SK-N-SH treated with all-trans-retinoic acid at 6 μM for 48 hours (cell line): ENCODE measurements around the gene SULT1C4.

Experiments used
- ATAC-seq: fragments of 200-7000 bp; cut with Tn5 transposase; 3 replicates; pipeline ENCODE4 v1.9.1; 2020; ENCODE audit warnings: mild to moderate bottlenecking, moderate library complexity
- ARNTL ChIP-seq: fragments of 450-650 bp; formaldehyde crosslinking; IDR thresholded peaks from 2 replicates; pipeline ENCODE4 v1.5.0; 2020; ENCODE audit warnings: low read depth, mild to moderate bottlenecking, moderate library complexity, borderline replicate concordance
- BACH2 ChIP-seq: fragments of 250-450 bp; sonication (Bioruptor Pico); IDR thresholded peaks from 2 replicates; pipeline ENCODE4 v1.9.0; 2021; ENCODE audit warnings: mild to moderate bottlenecking, borderline replicate concordance
- CREB5 ChIP-seq: fragments of 250-450 bp; sonication (Bioruptor Pico); IDR thresholded peaks from 2 replicates; pipeline ENCODE4 v1.5.1; 2020; ENCODE audit warnings: low read depth, mild to moderate bottlenecking, moderate library complexity
- CSRNP3 ChIP-seq: fragments of 250-450 bp; sonication (Bioruptor Pico); IDR thresholded peaks from 2 replicates; pipeline ENCODE4 v1.5.1; 2021; ENCODE audit warnings: mild to moderate bottlenecking, moderate library complexity
- ISL1 ChIP-seq: fragments of 250-450 bp; sonication (Bioruptor Pico); IDR thresholded peaks from 2 replicates; pipeline ENCODE4 v2.1.2; 2022; ENCODE audit warnings: mild to moderate bottlenecking, moderate library complexity
- OSR1 ChIP-seq: fragments of 250-450 bp; sonication (Bioruptor Pico); IDR thresholded peaks from 2 replicates; pipeline ENCODE4 v1.8.0; 2022; ENCODE audit warnings: moderate library complexity, mild to moderate bottlenecking, inconsistent platforms
- PATZ1 ChIP-seq: fragments of 250-450 bp; sonication (Bioruptor Pico); IDR thresholded peaks from 2 replicates; pipeline ENCODE4 v1.8.0; 2020; ENCODE audit warnings: mild to moderate bottlenecking, moderate library complexity, borderline replicate concordance
- POU6F1 ChIP-seq: fragments of 250-450 bp; sonication (Bioruptor Pico); IDR thresholded peaks from 2 replicates; pipeline ENCODE4 v1.8.0; 2021; ENCODE audit warnings: low read depth, mild to moderate bottlenecking, moderate library complexity, borderline replicate concordance
- PPARA ChIP-seq: fragments of 250-450 bp; sonication (Bioruptor Pico); IDR thresholded peaks from 2 replicates; pipeline ENCODE4 v1.5.0; 2020; ENCODE audit warnings: mild to moderate bottlenecking, borderline replicate concordance
- RARB ChIP-seq: fragments of 250-450 bp; sonication (Bioruptor Pico); IDR thresholded peaks from 2 replicates; pipeline ENCODE4 v1.8.0; 2021; ENCODE audit warnings: mild to moderate bottlenecking, moderate library complexity
- SNAI2 ChIP-seq: fragments of 250-450 bp; sonication (Bioruptor Pico); IDR thresholded peaks from 2 replicates; pipeline ENCODE4 v1.5.0; 2020; ENCODE audit warnings: mild to moderate bottlenecking, moderate library complexity
- TCF4 ChIP-seq: fragments of 250-450 bp; sonication (Bioruptor Pico); IDR thresholded peaks from 2 replicates; pipeline ENCODE4 v1.8.0; 2021; ENCODE audit warnings: mild to moderate bottlenecking, moderate library complexity, borderline replicate concordance
- TOX ChIP-seq: fragments of 250-450 bp; sonication (Bioruptor Pico); IDR thresholded peaks from 2 replicates; pipeline ENCODE4 v1.8.0; 2021; ENCODE audit warnings: mild to moderate bottlenecking, moderate library complexity, borderline replicate concordance
- ZC3H10 ChIP-seq: fragments of 250-450 bp; sonication (Bioruptor Pico); IDR thresholded peaks from 2 replicates; pipeline ENCODE4 v1.5.1; 2021; ENCODE audit warnings: mild to moderate bottlenecking, moderate library complexity
- ZFP3 ChIP-seq: fragments of 250-450 bp; sonication (Bioruptor Pico); IDR thresholded peaks from 2 replicates; pipeline ENCODE4 v1.5.0; 2020; ENCODE audit warnings: mild to moderate bottlenecking, moderate library complexity
- ZFP30 ChIP-seq: fragments of 450-650 bp; formaldehyde crosslinking; IDR thresholded peaks from 2 replicates; pipeline ENCODE4 v1.5.0; 2022; ENCODE audit warnings: mild to moderate bottlenecking, moderate library complexity
- ZNF565 ChIP-seq: fragments of 450-650 bp; formaldehyde crosslinking; conservative IDR thresholded peaks from 2 replicates; pipeline ENCODE4 v1.5.0; 2020; ENCODE audit warnings: low read depth, mild to moderate bottlenecking, moderate library complexity
- ZNF70 ChIP-seq: fragments of 450-650 bp; formaldehyde crosslinking; IDR thresholded peaks from 2 replicates; pipeline ENCODE4 v1.5.0; 2020; ENCODE audit warnings: mild to moderate bottlenecking, moderate library complexity
- ZNF8 ChIP-seq: fragments of 450-650 bp; formaldehyde crosslinking; IDR thresholded peaks from 2 replicates; pipeline ENCODE4 v1.5.0; 2020; ENCODE audit warnings: mild to moderate bottlenecking, moderate library complexity

SULT1C4 gene

GRCh38 chr2:108346827-108347226, 30.9 kb upstream of the SULT1C4 start (continued):
- TF ChIP-seq OSR1 = no peak
- TF ChIP-seq ZC3H10 = no peak
- no peak for TF ChIP-seq ARNTL (CRISPR knock-in tag)
- no peak for TF ChIP-seq CREB5 (CRISPR knock-in tag)

GRCh38 chr2:108347786-108348185, 30.0 kb upstream of the SULT1C4 start:
- no peak for ATAC-seq
- TF ChIP-seq ARNTL (CRISPR knock-in tag) (no peak), ISL1 (CRISPR knock-in tag) (no peak), PPARA (CRISPR knock-in tag) (no peak), ZC3H10 (no peak), POU6F1 (CRISPR knock-in tag) (no peak), SNAI2 (no peak), ZFP30 (CRISPR knock-in tag) (no peak), CREB5 (CRISPR knock-in tag) (no peak), OSR1 (no peak), CSRNP3 (CRISPR knock-in tag) (no peak)
- TF ChIP-seq, all 23 proteins: peak for 0

GRCh38 chr2:108348816-108349570, 28.8 kb upstream of the SULT1C4 start:
- no peak for ATAC-seq
- TF ChIP-seq TCF4 (no peak), OSR1 (no peak), PPARA (CRISPR knock-in tag) (no peak), ZNF70 (CRISPR knock-in tag) (no peak), ZNF8 (CRISPR knock-in tag) (no peak), BACH2 (CRISPR knock-in tag) (no peak), ZC3H10 (no peak)

DNA sequence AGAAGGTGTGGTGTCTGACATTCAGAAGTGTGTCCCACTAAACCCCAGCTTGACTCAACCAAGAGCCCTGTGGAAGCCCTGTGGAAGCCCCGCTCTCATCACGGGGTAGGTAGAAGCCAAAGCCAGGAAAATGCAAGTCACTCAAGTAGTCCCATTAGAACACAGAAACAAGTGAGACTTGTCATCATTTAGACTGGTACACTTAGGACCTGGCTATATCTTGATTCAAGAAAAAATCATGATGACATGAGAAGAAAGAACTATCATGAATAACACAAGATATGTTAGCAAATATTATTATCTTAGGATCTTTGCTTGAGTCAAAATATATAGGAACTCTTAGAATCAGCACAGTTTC, 28.2 kb upstream of the SULT1C4 start:
- TF ChIP-seq ZFP30 (CRISPR knock-in tag) = no peak
- TF ChIP-seq ZNF70 (CRISPR knock-in tag) = no peak
- no peak for TF ChIP-seq TCF4
- no peak for TF ChIP-seq ZNF565 (CRISPR knock-in tag)
- ATAC-seq = no peak

DNA sequence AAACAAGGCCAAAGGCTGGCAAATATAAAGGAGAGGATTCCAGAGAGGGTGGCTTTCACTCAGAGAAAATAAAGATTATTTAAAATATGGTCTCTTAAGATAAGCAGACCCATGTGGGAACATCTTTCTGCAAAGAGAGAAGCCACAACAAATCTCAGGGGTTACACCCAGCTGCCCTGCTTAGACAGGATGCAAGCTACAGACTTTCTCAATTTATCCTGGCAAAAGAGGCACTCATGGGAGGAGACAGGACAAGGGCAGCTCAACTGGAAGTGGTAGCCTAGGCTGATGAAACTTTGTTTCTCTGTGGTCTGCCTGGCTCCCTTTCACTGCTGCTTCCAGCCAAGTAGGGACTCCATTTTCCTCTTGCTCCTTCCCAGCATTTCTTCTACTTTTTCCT, 25.9 kb upstream of the SULT1C4 start:
- TF ChIP-seq ZFP3 (CRISPR knock-in tag) = no peak
- TF ChIP-seq PATZ1 (CRISPR knock-in tag) = no peak
- no peak for TF ChIP-seq TOX (CRISPR knock-in tag)
- TF ChIP-seq ARNTL (CRISPR knock-in tag) = no peak
- TF ChIP-seq RARB (CRISPR knock-in tag) = no peak
- TF ChIP-seq ZFP30 (CRISPR knock-in tag) = no peak
- no peak for TF ChIP-seq PPARA (CRISPR knock-in tag)
- TF ChIP-seq SNAI2 = no peak
- no peak for ATAC-seq
